ENCODE data around the gene POGK.
"Not testable (repeated sequence)": the region's sequence is repeated elsewhere in the genome, so short reads cannot be mapped to it uniquely, and the experiment has no call there.

Gene POGK, protein sequence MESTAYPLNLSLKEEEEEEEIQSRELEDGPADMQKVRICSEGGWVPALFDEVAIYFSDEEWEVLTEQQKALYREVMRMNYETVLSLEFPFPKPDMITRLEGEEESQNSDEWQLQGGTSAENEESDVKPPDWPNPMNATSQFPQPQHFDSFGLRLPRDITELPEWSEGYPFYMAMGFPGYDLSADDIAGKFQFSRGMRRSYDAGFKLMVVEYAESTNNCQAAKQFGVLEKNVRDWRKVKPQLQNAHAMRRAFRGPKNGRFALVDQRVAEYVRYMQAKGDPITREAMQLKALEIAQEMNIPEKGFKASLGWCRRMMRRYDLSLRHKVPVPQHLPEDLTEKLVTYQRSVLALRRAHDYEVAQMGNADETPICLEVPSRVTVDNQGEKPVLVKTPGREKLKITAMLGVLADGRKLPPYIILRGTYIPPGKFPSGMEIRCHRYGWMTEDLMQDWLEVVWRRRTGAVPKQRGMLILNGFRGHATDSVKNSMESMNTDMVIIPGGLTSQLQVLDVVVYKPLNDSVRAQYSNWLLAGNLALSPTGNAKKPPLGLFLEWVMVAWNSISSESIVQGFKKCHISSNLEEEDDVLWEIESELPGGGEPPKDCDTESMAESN

GRCh38 chr1:166838766-166839599 lies at the start of gene POGK:
Gene POGK, plus strand, starts transcription at chr1:166839475. Its CDS starts 1,482 bp downstream, at chr1:166840957.
- FAIRE-seq: no peak

GRCh38 chr1:166796620-166797236 lies 42.5 kb upstream of the POGK start:
- no peak for FAIRE-seq

DNA sequence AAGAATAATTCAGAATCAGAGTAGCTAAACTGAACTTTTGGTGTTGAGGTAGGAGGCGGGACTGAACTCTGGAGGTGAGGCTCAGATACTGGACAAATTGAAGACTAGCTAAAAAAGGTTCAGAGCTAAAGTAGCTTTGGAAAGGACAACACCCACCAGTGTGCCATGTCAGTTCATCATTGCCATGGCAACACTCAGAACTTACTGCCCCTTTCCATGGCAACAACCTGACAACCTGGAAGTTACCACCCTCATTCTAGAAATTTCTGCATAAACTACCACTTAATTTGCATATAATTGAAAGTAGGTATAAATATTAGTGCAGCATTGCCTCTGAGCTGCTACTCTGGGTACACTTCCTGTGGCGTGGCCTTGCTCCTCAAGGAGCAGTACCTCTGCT lies 30.3 kb upstream of the POGK start:
- no peak for FAIRE-seq

GRCh38 chr1:166811691-166812090 lies 27.6 kb upstream of the POGK start:
- no peak for FAIRE-seq

GRCh38 chr1:166813508-166814223 lies 25.6 kb upstream of the POGK start:
- FAIRE-seq: peak; percentile 21

DNA sequence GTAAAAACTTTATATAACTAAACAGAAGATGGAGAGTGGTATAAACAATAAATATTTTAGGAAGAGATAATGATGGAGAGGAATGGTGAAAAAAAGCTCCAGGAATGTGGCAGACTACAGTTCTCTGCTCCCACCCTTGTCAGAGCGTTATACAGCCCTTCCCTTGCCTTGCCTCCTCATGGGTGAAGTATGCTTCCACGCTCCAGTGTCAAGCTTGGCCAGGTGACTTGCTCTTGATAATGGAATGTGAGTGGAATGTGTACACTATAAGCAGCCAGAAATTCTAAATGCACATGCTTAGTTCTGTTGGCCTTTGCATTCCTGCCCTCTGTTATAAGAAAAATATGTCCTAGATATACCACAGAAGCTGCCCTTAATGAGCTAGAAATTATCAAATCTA lies 24.7 kb upstream of the POGK start:
- no peak for FAIRE-seq

DNA sequence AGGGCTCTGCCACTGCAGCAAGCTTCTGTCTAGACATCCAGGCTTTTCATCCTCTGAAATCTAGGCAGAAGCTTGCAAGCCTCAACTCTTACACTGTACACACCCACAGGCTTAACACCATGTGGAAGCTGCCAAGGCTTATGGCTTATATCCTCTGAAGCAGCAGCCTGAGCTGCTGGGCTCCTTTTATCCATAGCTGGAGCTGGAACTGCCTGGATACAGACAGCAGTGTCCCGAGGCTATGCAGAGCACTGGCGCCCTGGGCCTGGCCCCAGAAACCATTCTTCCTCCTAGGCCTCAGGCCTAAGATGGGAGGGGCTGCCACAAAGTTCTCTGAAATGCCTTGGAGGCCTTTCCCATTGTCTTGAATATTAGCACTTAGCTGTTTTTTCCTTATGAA lies 19.3 kb upstream of the POGK start:
- FAIRE-seq: no peak

- FAIRE-seq: no peak
These were observed 16.9 kb upstream of the POGK start for GRCh38 chr1:166822385-166822784.

- FAIRE-seq: no peak
These were observed 11.8 kb upstream of the POGK start for GRCh38 chr1:166827426-166827825.

DNA sequence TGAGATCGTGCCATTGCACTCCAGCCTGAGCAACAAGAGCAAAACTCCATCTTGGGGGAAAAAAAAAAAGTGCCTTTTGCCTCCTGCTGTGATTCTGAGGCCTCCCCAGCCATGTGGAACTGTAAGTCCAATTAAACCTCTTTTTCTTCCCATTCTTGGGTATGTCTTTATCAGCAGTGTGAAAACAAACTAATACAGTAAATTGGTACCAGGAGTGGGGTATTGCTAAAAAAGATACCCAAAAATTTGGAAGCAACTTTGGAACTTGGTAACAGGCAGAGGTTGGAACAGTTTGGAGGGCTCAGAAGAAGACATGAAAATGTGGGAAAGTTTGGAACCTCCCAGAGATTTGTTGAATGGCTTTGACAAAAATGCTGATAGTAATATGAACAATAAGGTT lies 9.5 kb upstream of the POGK start:
- not testable (repeated sequence) for FAIRE-seq

DNA sequence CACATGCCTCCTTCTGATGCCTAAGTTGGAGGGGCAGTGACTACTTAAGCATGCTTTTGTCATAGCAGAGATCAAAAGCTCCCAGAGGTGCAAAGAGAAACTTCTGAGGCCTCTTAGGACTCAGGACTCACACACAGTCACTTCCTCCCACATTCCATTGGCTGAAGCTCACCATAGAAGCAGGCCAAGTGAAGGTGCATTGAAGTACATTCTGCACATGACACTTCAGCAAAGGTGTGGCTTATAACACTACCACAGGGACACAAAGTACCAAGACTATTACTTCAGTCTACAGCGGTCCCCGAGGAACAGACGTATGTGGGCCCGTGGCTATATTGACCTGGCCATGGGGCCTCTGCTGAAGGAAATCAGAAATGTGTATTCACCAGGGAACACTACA lies 2.5 kb upstream of the POGK start:
- FAIRE-seq: no peak

DNA sequence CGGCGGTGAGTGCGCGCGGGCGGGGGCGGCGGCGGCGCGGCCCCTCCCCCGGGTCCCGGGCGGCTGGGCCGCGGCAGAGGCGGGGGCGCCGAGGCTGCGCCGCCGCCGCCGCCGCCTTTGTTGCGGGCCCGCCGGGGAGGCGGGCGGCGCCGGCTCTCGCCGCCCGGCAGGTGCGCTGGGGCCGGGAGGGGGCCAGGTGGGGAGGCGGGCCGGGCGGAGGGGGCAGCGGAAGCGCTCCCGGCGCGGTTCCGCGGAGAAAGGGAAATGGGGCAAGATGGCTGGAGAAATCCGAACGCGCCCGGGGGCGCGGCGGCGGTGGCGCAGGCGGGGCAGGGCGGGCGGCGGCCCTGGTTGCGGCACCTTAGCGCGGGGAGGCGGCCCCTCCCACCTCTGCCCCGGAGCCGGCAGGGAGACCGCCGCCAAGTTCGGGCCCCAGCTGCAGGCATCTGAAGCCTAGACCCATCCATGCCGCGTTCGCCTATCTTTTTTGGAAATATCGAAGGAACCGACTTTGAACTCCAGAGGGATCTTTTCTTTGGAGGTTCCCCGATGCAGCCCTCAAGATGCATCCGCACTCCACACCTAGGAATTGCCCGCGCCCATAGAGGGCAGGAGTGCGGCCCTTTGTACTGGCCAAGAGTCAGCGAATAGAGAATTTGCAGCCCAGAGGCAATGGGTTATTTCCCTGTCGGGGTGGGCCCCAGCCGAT lies 479 bp downstream of the POGK start:
- FAIRE-seq: no peak

DNA sequence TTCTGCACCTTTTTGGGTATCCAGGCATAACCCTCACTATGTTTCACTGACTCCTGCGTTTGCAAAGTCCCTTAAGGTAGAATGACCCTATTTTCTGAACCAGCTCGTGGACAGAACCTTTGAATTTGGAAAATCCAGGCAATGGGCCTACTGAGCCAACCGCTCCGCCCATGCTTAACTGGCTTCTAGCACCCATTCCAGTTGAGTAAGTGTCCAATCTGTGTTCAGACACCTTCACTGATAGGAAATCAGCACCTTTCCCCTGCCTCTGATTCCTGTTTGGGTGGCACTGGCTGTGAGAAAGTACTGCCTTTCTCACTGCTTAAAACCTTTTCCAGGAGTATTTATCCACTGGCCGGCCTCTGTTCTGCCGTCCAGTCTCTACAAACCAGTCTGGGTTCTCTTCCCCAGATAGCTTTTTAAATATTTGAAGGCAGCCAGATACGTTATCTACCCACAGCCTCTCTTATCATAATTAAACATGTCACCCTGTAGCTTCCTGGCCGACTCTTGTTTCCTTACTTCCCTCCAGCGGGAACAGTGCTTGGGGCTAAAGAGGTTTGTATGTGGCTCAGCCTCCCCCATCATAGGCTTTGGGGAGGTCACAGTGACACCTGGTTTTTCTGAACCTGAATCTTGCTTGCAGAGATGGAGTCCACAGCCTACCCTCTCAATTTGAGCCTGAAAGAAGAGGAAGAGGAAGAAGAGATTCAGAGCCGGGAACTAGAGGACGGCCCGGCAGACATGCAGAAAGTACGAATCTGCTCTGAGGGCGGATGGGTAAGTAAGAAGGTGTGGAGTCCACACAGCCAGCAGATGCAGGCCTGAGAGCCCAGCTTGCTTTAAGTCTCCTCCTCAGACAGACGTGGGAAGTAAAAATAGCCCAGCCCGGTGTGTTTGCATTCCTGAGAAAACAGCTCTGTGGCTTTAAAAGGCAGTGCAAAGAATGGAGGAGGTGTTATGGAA lies 1.3 kb downstream of the POGK start:
- FAIRE-seq: no peak

DNA sequence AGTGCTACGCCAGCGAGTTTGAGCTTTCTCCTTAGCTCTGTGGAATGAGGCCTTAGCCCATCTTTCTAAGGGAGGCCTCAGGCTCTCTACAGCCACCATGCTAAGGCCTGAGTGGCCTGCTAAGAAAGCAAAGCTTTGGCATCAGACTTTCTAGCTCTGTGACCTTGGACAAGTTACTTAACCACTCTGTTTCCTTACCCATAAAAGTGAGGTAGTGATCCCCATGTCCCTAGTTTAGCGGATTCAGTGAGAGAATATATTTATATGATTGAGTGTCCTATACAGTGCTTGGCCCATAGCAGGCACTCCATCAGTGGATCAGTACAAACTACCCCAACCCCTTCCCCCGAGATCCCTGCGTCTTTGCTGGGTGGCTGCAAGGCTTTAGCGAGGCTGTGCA lies 4.0 kb downstream of the POGK start:
- FAIRE-seq: no peak

- FAIRE-seq: no peak
These were observed 4.7 kb downstream of the POGK start for GRCh38 chr1:166843769-166844596.

- FAIRE-seq: no peak
These were observed 5.5 kb downstream of the POGK start for GRCh38 chr1:166844791-166845190.

DNA sequence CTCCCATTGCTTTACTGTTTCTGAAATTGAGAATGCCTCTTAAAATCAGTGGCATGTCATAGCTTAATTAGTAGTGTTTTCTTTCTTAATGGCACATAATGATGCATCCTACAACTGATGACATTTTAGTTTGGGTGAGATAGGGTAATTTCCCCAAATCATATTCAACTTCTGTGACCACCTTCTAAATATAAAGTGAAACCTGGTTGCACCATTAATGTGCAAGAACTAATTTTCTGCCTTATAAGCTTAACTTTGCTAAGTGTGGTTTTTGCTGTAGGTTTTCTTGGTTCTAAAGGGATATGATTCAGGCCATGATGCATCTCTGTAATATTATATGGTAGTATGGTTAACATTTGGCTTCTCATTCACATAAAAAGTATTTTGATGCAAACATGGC lies 8.9 kb downstream of the POGK start:
- no peak for FAIRE-seq

- no peak for FAIRE-seq
These were observed 9.9 kb downstream of the POGK start for GRCh38 chr1:166849135-166849534.

- no peak for FAIRE-seq
These were observed 13.6 kb downstream of the POGK start for GRCh38 chr1:166852918-166853317.

DNA sequence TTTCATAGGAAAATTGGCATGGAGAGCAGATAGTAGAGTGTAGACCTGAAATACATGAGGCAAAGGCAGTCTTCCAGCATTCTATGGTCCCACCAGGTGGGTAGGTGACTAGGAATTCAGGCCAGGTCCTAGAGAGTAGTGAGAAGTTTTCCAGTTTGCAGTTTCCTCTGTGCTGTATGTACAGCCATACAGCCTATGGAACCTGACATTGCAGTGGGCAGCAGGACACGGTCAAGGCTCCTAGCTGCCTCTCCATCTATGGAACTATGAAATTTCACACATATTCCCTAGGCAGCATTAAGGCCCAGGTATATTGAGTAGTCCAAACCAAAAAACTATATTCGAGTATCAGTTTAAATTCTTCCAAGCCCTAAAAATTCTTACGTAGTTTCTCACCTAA lies 16.3 kb downstream of the POGK start:
- no peak for FAIRE-seq
